Measurements from ENCODE around the gene PTPRD.

The PTPRD gene

DNA sequence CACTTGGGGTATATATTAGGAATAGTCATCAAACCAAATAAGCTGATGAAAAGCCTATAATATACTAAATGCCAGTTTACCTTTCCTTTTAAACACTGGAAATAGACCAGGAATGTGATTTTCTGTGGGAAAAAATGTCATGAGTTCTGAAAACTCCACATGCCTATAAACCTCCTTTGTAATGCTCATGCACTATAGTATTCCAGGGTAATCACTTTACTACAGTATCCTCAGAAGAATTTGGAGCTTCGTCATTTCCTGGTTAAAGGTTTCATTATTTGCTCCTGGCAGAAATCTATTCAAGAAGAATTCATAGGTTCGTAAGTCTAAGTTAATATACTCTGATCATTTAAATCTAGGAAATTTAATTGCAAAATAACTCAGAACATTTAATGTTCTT, 1736.5 kb downstream of the PTPRD start:
- no peaks in the 10 kb centered on the region for H3K36me3 ChIP-seq (ENCODE audit: control insufficient read depth, low read length)
- no peak for TF ChIP-seq EZH2phosphoT487 (IDR thresholded peaks at IDR 0.05; ENCODE audit: borderline replicate concordance, low read length)
- no peak for TF ChIP-seq CTCF (IDR thresholded peaks at IDR 0.05; ENCODE audit: low read depth, low read length, poor library complexity, severe bottlenecking)
- H3K9me3 ChIP-seq (ENCODE audit: control insufficient read depth, insufficient read depth, low read length) = no peaks in the 10 kb centered on the region
- H3K4me1 ChIP-seq (ENCODE audit: control insufficient read depth, low read length) = no peaks in the 10 kb centered on the region
- no peaks in the 10 kb centered on the region for H3K27me3 ChIP-seq (ENCODE audit: control insufficient read depth, low read length)
- H3F3A ChIP-seq (ENCODE audit: control insufficient read depth, insufficient read depth) = no peaks in the 10 kb centered on the region
- no peak overlapping the region for H3K27ac ChIP-seq (ENCODE audit: low read depth, low read length)
- H3K4me2 ChIP-seq (ENCODE audit: low read length) = no peak overlapping the region
- H3K4me3 ChIP-seq (ENCODE audit: low read length) = no peak overlapping the region
- no peaks in the 10 kb centered on the region for H3K79me2 ChIP-seq (ENCODE audit: control insufficient read depth, low read length)
- H4K20me1 ChIP-seq (ENCODE audit: control insufficient read depth, insufficient read depth, low read depth, low read length) = no peaks in the 10 kb centered on the region
- no peaks in the 10 kb centered on the region for H3K9me2 ChIP-seq (replicated peaks; ENCODE audit: control insufficient read depth, low read length)

GRCh38 chr9:8874482-8874881, 1738.3 kb downstream of the PTPRD start:
- Histone ChIP-seq H3K27me3 (ENCODE audit: control insufficient read depth, low read length) (no peaks in the 10 kb centered on the region), H3F3A (ENCODE audit: control insufficient read depth, insufficient read depth) (no peaks in the 10 kb centered on the region), H3K9me2 (replicated peaks; ENCODE audit: control insufficient read depth, low read length) (no peaks in the 10 kb centered on the region), H3K4me3 (ENCODE audit: low read length) (no peak overlapping the region), H3K79me2 (ENCODE audit: control insufficient read depth, low read length) (no peaks in the 10 kb centered on the region), H3K4me2 (ENCODE audit: low read length) (no peak overlapping the region), H3K27ac (ENCODE audit: low read depth, low read length) (no peak overlapping the region), H3K36me3 (ENCODE audit: control insufficient read depth, low read length) (no peaks in the 10 kb centered on the region), H3K4me1 (ENCODE audit: control insufficient read depth, low read length) (no peaks in the 10 kb centered on the region), H3K9me3 (ENCODE audit: control insufficient read depth, insufficient read depth, low read length) (no peaks in the 10 kb centered on the region), H4K20me1 (ENCODE audit: control insufficient read depth, insufficient read depth, low read depth, low read length) (no peaks in the 10 kb centered on the region)
- TF ChIP-seq EZH2phosphoT487 (IDR thresholded peaks at IDR 0.05; ENCODE audit: borderline replicate concordance, low read length) = no peak
- TF ChIP-seq CTCF (IDR thresholded peaks at IDR 0.05; ENCODE audit: low read depth, low read length, poor library complexity, severe bottlenecking) = no peak

- Histone ChIP-seq H3K27me3 (ENCODE audit: control insufficient read depth, low read length) (no peaks in the 10 kb centered on the region), H3K36me3 (ENCODE audit: control insufficient read depth, low read length) (no peaks in the 10 kb centered on the region), H3K9me2 (replicated peaks; ENCODE audit: control insufficient read depth, low read length) (no peaks in the 10 kb centered on the region), H3K4me2 (ENCODE audit: low read length) (no peak overlapping the region), H3K4me1 (ENCODE audit: control insufficient read depth, low read length) (no peaks in the 10 kb centered on the region), H3K9me3 (ENCODE audit: control insufficient read depth, insufficient read depth, low read length) (no peaks in the 10 kb centered on the region), H3F3A (ENCODE audit: control insufficient read depth, insufficient read depth) (no peaks in the 10 kb centered on the region), H3K27ac (ENCODE audit: low read depth, low read length) (no peak overlapping the region), H3K79me2 (ENCODE audit: control insufficient read depth, low read length) (no peaks in the 10 kb centered on the region), H3K4me3 (ENCODE audit: low read length) (no peak overlapping the region), H4K20me1 (ENCODE audit: control insufficient read depth, insufficient read depth, low read depth, low read length) (no peaks in the 10 kb centered on the region)
- TF ChIP-seq CTCF (IDR thresholded peaks at IDR 0.05; ENCODE audit: low read depth, low read length, poor library complexity, severe bottlenecking) = no peak
- TF ChIP-seq EZH2phosphoT487 (IDR thresholded peaks at IDR 0.05; ENCODE audit: borderline replicate concordance, low read length) = no peak
Measured at GRCh38 chr9:8872802-8873201, 1740.0 kb downstream of the PTPRD start.

Data from DOHH2 (cell line).